MM.1S (cell line): ENCODE data around the gene LTO1.

ENCODE experiments used
- CTCF ChIP-seq: fragments of 300-600 bp; sonication (generic); IDR thresholded peaks from 2 replicates; pipeline ENCODE4 v1.5.1; 2016; ENCODE audit warnings: antibody characterized with exemption, low read length, mixed read lengths
- EZH2 ChIP-seq: fragments of 300-600 bp; sonication (generic); optimal IDR thresholded peaks from 2 replicates; pipeline ENCODE3; 2017; ENCODE audit warnings: low read depth, mild to moderate bottlenecking, antibody characterized with exemption, low read length, mixed read lengths
- EZH2phosphoT487 ChIP-seq: fragments of 300-600 bp; sonication (generic); IDR thresholded peaks from 2 replicates; pipeline ENCODE4 v1.6.1; 2018; ENCODE audit warnings: antibody characterized with exemption, low read length

DNA sequence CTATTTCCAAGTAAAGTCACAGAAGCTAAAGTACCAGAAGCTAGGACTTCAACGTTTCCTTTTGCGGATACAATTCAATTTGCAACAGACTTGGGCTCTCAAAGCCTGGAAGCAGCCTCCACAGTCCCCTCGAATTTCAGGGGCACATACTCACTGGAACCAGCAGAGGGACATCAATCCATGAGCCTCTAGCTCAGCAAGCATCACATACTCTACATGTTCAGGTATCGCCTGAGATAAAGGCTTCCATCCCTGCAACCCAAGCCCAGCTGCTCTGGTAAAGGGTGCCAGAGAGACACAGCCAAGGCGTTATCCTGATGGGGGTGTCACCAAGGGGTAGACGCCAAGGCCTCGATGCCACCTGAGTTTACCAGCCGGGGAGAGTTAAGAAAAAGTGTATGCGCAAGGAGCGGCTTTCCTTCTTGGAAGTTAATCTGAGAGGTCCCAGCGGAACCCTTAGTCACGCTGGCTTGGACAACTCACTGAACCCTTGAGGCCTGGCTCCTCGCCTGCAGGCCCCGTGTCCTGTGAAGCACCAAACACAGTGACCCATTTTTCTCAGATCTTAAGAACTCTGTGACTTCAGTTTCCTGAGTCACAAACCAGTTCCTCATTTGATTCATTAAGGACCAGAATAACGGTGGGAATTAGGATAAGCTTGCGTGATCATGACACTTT, 13.0 kb downstream of the LTO1 start:
- TF ChIP-seq CTCF (no peak), EZH2phosphoT487 (no peak), EZH2 (no peak)
